ENCODE results near the gene VEGFA. TPM values are rescaled to one million over a fixed set of nuclear protein-coding genes. Genes with fewer than 3 reads are reported as not detected.

Gene VEGFA
- total and polyA plus RNA-seq, 5 donors: 163 to 296 (median 246) TPM

DNA sequence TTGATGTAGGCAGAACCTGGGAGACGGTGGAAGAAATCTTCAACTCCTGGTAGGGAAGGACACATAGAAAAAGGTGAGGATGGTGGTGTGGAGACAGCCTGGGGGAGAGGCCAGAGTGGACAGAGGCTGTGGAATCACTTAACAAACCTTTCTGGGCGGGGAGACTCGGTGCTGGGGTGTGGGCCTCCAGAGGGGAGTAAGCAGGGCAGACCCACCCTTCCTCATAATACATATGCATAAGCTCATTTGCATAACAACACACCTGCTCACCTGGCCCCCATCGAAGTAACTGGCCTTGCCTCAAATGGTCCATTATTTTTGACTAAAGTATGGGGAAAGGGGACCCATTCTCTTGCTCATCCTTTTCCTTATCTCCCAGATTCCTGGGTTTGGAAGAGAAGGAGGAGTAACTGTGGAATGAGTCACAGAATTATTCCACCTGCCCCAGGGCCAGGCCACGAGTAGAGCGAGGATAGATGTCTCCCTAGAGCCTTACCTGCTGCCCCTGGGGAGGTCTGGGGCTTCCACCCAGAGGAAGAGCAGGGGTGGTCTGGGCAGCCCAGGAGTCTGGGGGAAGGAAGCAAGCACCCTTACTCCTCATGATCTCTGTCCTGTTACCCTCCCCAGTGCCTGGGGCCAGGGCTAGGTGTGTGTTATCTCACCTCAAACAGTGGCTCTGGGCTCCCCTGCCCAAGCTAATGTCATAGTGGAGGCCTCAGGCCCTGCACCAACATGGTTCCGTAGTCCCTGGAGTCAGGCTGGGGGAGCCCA is 10.7 kb upstream of the VEGFA start:
- Histone ChIP-seq H3K9me3 (ENCODE audit: control insufficient read depth, low read length) (no peaks in the 10 kb centered on the region), H3K27ac (ENCODE audit: low read length) (no peak overlapping the region), H3K27me3 (ENCODE audit: control insufficient read depth, insufficient read depth) (no peaks in the 10 kb centered on the region), H3K4me1 (ENCODE audit: control insufficient read depth, insufficient read depth, low read length) (no peaks in the 10 kb centered on the region), H3K4me3 (ENCODE audit: low read length) (no peak overlapping the region)
- peak; percentile 6 to 19 for ATAC-seq
- WGBS: 74% methylated on average over 7 of the region's 7 CpGs
- intact Hi-C loops (cut with DNase I): loop anchor here in 1 of 4 donors (5.0 kb wide), 1 partner anchor 97 kb away; no protein-coding TSS in a partner anchor
- DNase-seq: peak in 1 of 3 donors; percentile 27

DNA sequence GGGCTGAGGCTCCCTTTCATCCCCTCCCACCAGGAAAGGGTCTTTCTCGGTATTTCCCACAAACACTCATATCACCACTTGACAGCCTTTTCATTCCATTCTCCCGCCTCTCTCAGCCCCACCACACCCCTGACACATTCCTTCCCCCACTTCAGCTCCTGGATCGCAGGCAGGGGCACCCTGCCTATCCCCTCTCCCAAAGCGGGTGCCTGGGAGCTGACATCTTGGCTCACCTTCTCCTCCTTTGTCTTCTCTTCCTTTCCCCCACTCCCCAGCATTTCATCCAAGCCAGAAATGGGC is 10.2 kb upstream of the VEGFA start:
- Histone ChIP-seq H3K9me3 (ENCODE audit: control insufficient read depth, low read length) (no peaks in the 10 kb centered on the region), H3K27me3 (ENCODE audit: control insufficient read depth, insufficient read depth) (no peaks in the 10 kb centered on the region), H3K27ac (ENCODE audit: low read length) (no peak overlapping the region), H3K4me3 (ENCODE audit: low read length) (no peak overlapping the region), H3K4me1 (ENCODE audit: control insufficient read depth, insufficient read depth, low read length) (no peaks in the 10 kb centered on the region)
- intact Hi-C loops (cut with DNase I): loop anchor here in 1 of 4 donors (5.0 kb wide), 2 partner anchors 98 to 317 kb away; no protein-coding TSS in a partner anchor
- ATAC-seq (no peak), DNase-seq (no peak)
- 73% methylated on average over 4 of the region's 4 CpGs for WGBS

DNA sequence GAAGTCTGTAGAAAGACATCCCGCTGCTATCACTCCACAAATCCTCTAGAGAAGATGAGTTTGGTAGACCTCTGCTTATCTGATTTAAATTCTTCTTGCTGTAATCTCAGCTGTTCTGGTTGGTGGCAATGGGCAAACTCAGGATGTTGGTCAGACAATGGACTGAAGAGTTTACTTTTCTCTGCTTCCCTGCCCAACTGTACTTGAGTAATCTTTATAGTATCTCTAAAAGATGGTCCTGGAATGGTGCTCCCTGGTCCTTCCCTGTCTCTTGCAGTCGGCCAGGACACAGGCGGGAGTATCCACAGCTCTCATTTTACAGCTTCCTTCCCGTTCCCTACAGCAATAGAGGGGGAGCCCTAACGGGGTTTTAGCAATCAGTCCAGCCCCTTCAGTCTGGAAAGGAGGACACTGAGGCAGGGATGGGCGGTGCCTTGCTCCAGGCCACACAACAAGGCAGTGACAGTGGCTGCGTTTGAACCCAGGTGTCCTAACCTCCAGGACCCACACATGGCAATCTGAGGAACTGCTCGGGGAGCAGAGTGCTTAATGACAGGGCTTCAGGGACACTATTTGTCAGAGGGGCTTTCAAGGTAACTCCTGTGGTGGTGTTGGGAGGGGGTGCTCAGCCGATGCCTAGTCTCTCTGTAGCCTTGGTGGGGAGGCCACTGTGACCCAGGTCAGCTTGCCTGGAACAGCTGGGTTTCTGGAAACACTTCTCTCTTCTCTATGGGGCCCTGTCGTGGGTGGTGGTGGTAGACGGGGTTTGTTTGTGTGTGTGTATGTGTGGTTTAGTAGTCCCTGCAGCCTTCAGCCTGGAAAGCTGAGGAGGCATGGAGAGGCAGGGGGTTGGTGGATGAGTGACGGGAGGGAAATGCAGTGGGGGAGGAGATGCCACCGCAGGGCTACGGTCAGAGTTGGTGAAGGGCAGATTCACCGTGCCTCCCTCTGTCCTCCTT is 9.5 kb upstream of the VEGFA start:
- Histone ChIP-seq H3K9me3 (ENCODE audit: control insufficient read depth, low read length) (no peaks in the 10 kb centered on the region), H3K27ac (ENCODE audit: low read length) (no peak overlapping the region), H3K4me1 (ENCODE audit: control insufficient read depth, insufficient read depth, low read length) (no peaks in the 10 kb centered on the region), H3K4me3 (ENCODE audit: low read length) (no peak overlapping the region), H3K27me3 (ENCODE audit: control insufficient read depth, insufficient read depth) (no peaks in the 10 kb centered on the region)
- intact Hi-C loops (cut with DNase I): loop anchor here in 1 of 4 donors (5.0 kb wide), 1 partner anchor 317 kb away; no protein-coding TSS in a partner anchor
- 77% methylated on average over 15 of the region's 15 CpGs for WGBS
- peak in 1 of 3 donors; percentile 12 for DNase-seq
- ATAC-seq: peak in 1 of 2 donors; percentile 9

DNA sequence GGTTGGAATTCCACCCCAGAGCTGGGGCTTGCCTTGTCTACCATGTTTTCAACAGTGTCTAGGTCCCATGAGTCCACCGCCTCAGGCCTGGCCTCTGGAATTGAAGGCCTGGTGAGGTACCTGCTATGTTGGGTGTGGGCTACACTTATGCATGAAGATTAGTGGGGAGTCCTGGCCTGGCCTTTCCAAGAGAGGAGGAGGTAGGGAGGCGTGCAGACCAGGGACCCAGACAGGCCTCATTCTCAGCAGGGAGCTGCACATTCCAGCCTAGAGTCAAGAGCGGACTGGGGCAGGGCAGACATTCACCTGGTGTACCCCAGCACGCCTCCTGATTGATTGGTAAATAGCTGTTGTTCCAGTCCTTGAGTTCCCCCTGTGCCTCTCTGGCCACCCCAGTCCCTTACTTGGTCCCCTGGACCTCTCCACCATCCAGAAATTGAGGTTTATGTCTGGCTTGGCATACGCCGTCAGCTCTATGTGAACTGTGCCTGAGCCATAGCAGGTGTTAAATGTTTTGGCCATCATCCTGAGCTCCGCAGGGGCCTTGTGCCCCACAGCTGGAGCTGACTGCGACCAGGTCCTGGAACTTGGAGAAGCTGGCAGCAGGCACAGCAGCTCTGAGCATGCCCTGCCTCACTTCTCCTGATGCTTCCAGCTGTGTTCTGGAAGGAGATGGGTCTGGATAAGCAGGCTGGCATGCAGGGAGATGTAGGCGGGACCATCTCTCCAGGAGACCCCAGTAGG is 8.2 kb upstream of the VEGFA start:
- intact Hi-C loops (cut with DNase I): loop anchor here in 1 of 4 donors (5.0 kb wide), 1 partner anchor 315 kb away; no protein-coding TSS in a partner anchor
- ATAC-seq: no peak

DNA sequence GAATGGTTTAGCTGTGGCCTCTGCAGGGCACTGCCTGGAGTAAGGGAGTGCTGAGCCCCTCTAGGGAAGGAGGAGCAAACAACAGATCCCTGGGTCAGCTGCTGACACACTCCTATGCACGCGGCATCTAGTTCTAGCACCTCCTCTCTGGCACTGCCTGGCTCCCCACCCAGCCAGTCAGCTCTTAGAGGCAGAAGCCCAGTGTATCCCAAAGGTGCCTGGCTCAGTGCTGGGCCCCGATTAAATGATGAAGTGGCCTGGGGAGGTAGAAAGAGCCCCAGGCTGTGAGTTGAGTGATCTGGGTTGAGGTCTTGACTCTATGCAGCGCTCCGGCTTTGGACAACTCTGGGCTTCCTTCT is 7.6 kb upstream of the VEGFA start:
- DNase-seq (no peak), ATAC-seq (no peak)
- Histone ChIP-seq H3K27ac (ENCODE audit: low read length) (no peak overlapping the region), H3K27me3 (ENCODE audit: control insufficient read depth, insufficient read depth) (no peaks in the 10 kb centered on the region), H3K4me3 (ENCODE audit: low read length) (no peak overlapping the region), H3K9me3 (ENCODE audit: control insufficient read depth, low read length) (no peaks in the 10 kb centered on the region), H3K4me1 (ENCODE audit: control insufficient read depth, insufficient read depth, low read length) (no peaks in the 10 kb centered on the region)
- 87% methylated on average over 5 of the region's 5 CpGs for WGBS
- intact Hi-C loops (cut with DNase I): loop anchor here in 1 of 4 donors (5.0 kb wide), 1 partner anchor 315 kb away; no protein-coding TSS in a partner anchor

More for the DNA sequence above, 8.2 kb upstream of the VEGFA start:
- Histone ChIP-seq H3K4me1 (ENCODE audit: control insufficient read depth, insufficient read depth, low read length) (no peaks in the 10 kb centered on the region), H3K27ac (ENCODE audit: low read length) (no peak overlapping the region), H3K9me3 (ENCODE audit: control insufficient read depth, low read length) (no peaks in the 10 kb centered on the region), H3K4me3 (ENCODE audit: low read length) (no peak overlapping the region), H3K27me3 (ENCODE audit: control insufficient read depth, insufficient read depth) (no peaks in the 10 kb centered on the region)
- peak in 1 of 3 donors; percentile 28 for DNase-seq
- WGBS: 92% methylated on average over 9 of the region's 9 CpGs

DNA sequence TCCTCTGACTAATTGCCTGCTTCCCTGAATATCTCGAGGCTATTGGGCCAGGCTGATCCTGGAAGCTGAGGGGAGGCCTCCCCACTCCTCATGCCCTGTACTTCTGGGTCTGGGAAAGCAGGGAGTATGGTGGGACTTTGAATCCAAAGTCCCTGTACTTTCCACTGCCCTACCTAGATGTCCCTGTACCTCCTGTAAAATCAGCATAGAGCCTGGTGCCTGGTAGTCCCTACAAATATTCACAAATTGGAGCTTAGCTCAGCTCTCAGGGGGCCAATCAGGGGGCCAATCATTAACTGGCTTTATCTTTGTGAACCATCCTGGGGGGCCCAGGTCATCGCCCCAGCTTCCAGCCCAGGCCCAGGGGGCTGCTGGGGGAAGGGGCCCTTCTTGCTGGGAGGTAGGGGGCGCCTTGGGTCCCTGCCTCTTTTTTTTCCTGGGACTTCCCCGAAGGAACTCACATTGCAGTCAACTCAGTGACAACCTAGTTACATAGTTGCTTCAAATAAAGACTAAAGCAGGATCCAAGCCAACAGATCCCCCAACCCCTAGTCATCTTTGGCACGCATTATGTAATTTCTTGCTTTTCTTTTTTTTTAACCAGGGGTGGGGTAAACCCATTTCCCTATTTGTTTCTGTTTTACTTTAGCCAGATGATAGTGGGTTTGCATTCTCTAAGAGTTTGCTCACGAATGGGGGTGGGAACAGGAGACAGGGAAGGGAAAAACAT is 6.9 kb upstream of the VEGFA start:
- no peak overlapping the region for H3K4me3 ChIP-seq (ENCODE audit: low read length)
- H3K4me1 ChIP-seq (ENCODE audit: control insufficient read depth, insufficient read depth, low read length): no peaks in the 10 kb centered on the region
- no peak overlapping the region for H3K27ac ChIP-seq (ENCODE audit: low read length)
- DNase-seq: no peak
- no peak for ATAC-seq
- H3K27me3 ChIP-seq (ENCODE audit: control insufficient read depth, insufficient read depth): no peaks in the 10 kb centered on the region
- WGBS: 49% methylated on average over 6 of the region's 6 CpGs
- intact Hi-C loops (cut with DNase I): loop anchor here in 1 of 4 donors (5.0 kb wide), 1 partner anchor 314 kb away; no protein-coding TSS in a partner anchor
- H3K9me3 ChIP-seq (ENCODE audit: control insufficient read depth, low read length): no peaks in the 10 kb centered on the region

DNA sequence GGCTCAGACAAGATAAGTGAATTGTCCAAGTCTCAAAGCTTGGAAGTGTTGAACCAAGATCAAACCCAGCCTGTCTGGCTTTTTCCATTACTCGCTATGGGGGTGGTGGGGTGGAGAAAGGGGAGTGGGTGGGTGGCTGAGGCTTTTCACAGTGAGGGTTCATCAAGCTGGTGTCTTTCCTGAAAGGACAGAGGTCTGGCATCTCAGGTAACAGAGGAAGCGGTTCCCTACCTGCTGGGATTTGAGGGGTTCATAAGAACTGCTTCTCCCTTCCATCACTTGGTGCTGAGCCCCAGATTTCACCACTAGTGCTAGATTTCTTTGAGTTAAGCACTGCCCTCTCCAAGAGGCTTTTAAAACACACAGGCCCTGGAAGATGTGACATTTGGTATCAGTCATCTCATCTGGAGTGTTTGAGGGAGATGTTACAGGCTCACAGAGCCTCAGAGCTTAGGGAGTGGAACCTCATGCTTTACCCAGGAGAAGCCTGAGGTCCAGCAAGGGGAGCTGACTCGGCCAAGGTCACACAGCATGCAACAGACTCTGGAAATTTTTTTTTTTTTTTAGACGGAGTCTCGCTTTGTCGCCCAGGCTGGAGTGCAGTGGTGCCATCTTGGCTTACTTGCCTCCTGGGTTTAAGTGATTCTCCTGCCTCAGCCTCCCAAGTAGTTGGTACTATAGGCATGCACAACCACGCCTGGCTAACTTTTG is 6.0 kb upstream of the VEGFA start:
- 93% methylated on average over 7 of the region's 7 CpGs for WGBS
- no peaks in the 10 kb centered on the region for H3K27me3 ChIP-seq (ENCODE audit: control insufficient read depth, insufficient read depth)
- DNase-seq (no peak), ATAC-seq (no peak)
- no peaks in the 10 kb centered on the region for H3K4me1 ChIP-seq (ENCODE audit: control insufficient read depth, insufficient read depth, low read length)
- no peak overlapping the region for H3K27ac ChIP-seq (ENCODE audit: low read length)
- H3K9me3 ChIP-seq (ENCODE audit: control insufficient read depth, low read length): no peaks in the 10 kb centered on the region
- no peak overlapping the region for H3K4me3 ChIP-seq (ENCODE audit: low read length)
- intact Hi-C loops (cut with DNase I): loop anchor here in 1 of 4 donors (5.0 kb wide), 1 partner anchor 313 kb away; no protein-coding TSS in a partner anchor

DNA sequence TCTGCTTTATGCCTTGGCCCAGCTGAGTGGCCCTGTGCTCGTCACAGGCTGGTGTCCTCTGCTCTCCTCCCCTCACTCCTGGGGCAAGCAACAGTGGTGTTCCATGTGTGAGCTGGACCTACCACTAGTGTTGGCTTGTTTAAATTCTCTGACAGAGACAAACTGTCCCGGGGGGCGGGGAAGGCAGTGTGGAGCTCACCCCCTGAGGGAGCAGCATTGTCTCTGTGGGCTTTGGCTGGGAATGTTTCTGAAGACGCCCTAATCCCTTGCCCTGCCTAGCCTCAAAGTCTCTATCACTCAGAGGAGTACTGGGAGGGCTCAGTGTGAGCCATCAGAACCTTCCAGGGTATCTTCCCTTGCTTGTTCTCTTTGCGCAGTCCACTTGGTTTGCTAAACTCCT is 5.2 kb upstream of the VEGFA start:
- no peaks in the 10 kb centered on the region for H3K4me1 ChIP-seq (ENCODE audit: control insufficient read depth, insufficient read depth, low read length)
- no peaks in the 10 kb centered on the region for H3K27me3 ChIP-seq (ENCODE audit: control insufficient read depth, insufficient read depth)
- no peaks in the 10 kb centered on the region for H3K9me3 ChIP-seq (ENCODE audit: control insufficient read depth, low read length)
- WGBS: 84% methylated on average over 5 of the region's 5 CpGs
- no peak overlapping the region for H3K4me3 ChIP-seq (ENCODE audit: low read length)
- DNase-seq (no peak), ATAC-seq (no peak)
- intact Hi-C loops (cut with DNase I): loop anchor here in 3 of 4 donors (5.0 kb wide), 2 partner anchors 97 to 313 kb away; no protein-coding TSS in a partner anchor
- no peak overlapping the region for H3K27ac ChIP-seq (ENCODE audit: low read length)

DNA sequence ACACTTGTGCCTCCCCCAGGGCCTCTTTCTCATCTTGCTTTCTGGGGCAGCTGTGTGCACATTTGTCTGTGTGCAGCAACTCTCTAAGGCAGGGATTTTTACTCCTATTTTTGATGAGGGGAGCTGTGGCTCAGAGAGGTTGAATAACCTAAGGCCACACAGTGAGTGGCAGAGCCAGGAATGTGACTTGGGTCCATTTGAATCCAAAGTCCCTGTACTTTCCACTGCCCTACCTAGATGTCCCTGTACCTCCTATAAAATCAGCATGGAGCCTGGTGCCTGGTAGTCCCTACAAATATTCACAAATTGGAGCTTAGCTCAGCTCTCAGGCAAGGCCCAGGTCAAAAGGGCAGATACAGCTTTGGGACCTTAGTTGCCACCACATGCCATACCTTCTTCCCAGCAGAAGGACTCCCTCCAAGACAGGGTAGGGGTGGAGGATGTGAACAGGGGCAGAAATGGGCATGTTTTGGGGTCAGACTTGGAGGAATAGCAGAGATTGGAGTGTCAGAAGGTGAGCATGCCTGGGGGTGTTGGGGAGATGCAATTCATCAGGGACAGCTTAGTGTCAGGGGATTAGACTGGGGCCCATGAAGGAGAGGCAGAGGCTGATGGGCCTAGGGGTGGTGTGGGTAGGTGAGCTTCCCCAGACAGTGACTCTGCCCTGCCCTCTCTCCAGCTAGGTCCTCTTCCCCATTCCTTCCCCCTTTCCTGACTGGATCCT is 4.1 kb upstream of the VEGFA start:
- Histone ChIP-seq H3K27ac (ENCODE audit: low read length) (no peak overlapping the region), H3K9me3 (ENCODE audit: control insufficient read depth, low read length) (no peaks in the 10 kb centered on the region), H3K4me3 (ENCODE audit: low read length) (no peak overlapping the region), H3K4me1 (ENCODE audit: control insufficient read depth, insufficient read depth, low read length) (no peaks in the 10 kb centered on the region), H3K27me3 (ENCODE audit: control insufficient read depth, insufficient read depth) (no peaks in the 10 kb centered on the region)
- intact Hi-C loops (cut with DNase I): loop anchor here in 2 of 4 donors (5.0 kb wide), 2 partner anchors 99 to 311 kb away; no protein-coding TSS in a partner anchor
- ATAC-seq: no peak
- DNase-seq: no peak

Measured in right cardiac atrium (tissue), 5 donors.